ENCODE data around the gene BCR. TPM values are rescaled to one million over a fixed set of nuclear protein-coding genes. Genes with fewer than 3 reads are reported as not detected.
A peak's percentile ranks its signal among the peaks of the same experiment; 100 is the strongest.
"Not testable (repeated sequence)": the region's sequence is repeated elsewhere in the genome, so short reads cannot be mapped to it uniquely, and the experiment has no call there.

Gene BCR
- polyA plus RNA-seq, 10 donors: 13.5 to 23.5 (median 16.8) TPM

DNA sequence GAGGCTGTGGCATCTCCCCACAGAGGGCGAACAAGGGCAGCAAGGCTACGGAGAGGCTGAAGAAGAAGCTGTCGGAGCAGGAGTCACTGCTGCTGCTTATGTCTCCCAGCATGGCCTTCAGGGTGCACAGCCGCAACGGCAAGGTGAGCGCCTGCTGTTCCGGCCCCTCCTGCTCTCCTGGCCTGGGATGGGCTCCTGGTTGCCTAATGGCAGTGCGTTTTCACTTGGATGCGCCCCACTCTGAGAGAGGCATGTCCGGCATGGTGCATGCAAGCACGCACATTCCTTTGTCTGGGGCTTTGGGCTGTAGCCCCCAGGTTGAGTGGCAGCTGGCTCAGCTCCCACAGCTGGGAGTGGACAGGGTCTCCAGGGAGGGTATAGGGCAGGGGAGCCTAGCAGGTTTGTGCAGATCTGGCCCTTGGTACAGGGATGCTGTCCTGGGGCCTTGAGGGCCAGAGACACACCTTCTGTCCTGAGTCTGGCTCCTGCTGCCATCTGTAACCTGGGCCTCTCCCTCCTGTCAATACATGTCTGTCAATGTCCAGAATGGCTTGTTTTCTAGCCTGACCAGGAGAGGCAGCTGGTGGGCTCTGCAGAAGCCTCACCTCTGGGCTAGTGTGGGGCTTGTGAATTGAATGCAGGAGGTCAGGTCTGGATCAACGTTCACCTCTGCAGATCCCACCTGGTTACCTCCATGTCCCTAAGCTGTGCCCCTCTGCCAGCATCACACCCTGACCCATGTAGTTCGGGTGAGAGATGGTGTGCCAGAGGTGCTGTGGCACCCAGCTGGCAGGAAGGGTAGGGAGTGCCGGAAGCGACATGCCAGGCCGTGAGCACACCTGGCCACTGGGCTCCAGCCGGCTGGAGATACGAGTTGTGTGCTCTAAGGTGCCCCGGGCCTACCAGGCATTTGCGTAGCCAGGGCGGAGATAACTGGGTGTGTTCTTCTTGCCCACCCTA lies 107.1 kb downstream of the BCR start:
- DNase-seq: no peak

DNA sequence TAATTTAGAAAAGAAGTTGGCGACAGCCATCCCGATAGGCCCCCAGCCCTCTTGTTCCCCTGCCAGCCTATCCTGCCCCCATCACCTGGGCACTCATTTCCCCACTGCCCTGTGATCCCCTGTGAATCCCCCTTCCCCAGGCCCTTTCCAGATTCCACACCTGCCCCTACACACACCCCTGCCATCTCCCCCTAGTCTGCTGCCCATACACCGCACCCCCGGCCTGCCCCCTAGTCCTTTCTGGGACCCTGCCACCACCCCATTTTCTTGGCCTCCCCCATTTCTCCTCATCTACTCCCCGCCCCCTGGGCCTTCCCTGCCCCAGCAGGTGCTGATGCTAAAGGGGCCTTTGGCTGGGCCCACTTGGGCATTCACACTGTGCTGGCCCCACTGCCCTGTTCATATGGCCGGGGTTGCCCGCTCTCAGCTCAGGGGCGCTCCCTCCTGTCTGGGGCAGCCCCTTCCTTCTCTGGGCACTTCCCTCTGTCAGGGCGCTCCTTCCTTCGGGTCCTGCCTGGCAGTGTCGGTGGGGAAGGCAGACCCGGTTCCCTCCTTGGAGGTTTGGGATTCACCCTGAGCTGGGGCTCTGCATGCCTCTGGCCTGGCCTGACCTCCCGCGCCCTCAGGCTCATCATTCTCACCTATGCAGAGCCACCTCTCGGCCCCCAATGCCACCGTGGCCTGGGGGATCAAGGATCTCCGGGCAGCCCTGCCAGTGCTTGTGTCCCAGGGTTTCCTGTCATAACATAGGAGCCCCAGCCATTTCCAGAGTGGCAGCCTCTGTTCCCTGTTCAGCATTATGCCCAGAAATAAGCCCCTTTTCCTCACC lies 108.2 kb downstream of the BCR start:
- DNase-seq: no peak

GRCh38 chr22:23289130-23289503 lies 108.8 kb downstream of the BCR start:
- no peak for DNase-seq

DNA sequence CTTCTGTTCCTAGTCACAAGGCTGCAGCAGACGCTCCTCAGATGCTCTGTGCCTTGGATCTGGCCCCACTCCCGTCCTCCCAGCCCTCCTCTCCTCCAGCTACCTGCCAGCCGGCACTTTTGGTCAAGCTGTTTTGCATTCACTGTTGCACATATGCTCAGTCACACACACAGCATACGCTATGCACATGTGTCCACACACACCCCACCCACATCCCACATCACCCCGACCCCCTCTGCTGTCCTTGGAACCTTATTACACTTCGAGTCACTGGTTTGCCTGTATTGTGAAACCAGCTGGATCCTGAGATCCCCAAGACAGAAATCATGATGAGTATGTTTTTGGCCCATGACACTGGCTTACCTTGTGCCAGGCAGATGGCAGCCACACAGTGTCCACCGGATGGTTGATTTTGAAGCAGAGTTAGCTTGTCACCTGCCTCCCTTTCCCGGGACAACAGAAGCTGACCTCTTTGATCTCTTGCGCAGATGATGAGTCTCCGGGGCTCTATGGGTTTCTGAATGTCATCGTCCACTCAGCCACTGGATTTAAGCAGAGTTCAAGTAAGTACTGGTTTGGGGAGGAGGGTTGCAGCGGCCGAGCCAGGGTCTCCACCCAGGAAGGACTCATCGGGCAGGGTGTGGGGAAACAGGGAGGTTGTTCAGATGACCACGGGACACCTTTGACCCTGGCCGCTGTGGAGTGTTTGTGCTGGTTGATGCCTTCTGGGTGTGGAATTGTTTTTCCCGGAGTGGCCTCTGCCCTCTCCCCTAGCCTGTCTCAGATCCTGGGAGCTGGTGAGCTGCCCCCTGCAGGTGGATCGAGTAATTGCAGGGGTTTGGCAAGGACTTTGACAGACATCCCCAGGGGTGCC lies 109.8 kb downstream of the BCR start:
- peak in 2 of 3 donors; percentile 35 to 59 for DNase-seq

DNA sequence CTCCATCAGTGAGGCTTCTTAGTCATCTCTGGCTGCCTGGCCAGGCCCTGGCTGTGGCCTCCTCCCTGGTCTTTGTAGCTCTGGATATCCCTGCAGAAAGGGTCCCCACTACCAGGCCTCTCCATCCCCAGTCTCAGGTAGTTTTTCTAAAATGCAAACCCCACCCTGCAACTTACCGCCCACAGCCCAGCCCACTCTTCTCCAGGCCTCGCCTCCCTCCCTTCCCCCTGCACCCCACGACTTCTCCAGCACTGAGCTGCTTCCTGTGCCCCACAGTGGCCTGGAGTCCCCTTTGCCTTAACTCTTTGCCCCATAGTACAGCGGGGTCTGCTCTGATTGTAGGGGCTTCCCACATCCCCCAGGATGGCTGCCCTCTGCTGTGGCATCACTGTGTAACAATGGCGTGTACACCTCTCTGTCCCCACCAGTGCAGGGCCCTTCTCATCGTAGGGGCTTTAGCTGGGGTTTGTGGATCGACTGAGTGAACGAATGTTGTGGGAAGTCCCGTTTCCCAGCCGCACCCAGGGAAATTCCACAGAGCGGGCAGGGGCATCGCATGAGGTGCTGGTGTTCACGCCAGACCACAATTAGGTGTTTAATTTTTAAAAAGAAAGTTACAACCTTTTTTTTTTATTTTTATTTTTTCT lies 111.6 kb downstream of the BCR start:
- DNase-seq: no peak

DNA sequence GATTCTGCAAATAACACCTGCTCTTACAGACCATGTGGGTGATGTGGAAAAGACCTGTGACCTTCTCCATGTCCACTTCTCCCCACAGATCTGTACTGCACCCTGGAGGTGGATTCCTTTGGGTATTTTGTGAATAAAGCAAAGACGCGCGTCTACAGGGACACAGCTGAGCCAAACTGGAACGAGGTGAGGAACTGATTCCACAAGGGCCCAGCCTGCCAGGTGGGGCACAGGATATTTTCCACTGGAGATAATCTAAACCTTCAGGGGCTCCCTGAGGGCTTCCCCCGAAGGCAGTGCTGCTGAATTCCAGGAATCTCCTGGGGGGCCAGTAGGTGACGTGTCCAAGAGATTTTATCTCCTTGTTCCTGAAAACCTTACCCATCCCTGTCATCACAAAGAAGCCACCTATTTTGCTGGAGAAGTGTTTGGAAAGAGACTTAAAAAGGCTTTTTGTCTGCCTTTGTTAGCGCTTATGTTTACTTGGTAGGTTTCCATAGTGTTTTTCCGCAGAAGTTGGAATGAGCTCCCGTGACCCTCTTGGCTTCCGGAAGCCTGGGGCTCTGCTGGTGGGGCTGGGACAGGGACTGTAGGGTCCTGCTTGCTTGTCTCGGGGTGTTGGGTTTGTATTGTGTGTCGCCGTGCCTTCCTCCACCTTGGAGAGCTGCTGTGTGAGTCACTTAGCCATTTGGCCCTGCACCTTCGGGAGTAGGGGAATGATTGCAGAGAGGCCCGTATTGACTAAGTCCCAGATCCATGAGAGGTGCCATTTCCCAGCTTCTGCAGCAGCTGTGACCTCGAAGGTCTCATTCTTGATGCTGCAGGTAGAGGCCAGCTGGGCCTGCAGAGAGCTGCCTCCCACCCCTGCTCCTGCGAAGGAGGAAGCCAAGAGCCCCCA lies 112.4 kb downstream of the BCR start:
- DNase-seq: no peak

DNA sequence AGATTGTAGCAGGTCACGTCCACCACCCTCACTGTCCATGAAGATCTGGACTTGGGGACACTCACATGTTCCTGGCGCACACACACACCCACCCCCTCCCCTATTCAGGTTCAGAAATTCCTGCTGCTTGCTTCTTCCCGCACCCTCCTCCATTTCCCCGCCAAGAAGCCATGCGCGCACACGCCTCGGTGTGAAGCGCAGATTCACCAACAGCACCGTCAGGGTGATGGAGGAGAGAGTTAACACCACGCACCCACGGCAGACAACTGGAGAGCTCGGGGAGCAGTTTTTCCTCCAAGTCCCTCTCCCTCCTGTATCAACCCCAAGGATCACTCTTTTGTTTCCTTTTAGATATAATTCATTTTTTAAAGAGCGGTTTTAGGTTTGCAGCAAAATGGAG lies 113.4 kb downstream of the BCR start:
- no peak for DNase-seq

DNA sequence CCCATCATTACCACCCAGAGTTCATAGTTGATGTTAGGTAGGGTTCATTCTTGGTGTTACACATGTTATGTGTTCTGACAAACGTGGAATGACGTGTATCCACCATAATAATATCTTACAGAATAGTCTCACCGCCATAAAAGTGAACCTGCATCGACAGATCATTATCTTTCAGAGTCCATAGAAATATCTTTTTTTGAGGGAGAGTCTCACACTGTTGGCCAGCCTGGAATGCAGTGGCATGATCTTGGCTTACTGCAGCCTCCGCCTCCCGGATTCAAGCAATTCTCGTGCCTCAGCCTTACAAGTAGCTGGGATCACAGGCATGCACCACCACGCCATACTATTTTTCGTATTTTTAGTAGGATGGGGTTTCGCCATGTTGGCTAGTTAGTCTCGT lies 113.9 kb downstream of the BCR start:
- DNase-seq: no peak

DNA sequence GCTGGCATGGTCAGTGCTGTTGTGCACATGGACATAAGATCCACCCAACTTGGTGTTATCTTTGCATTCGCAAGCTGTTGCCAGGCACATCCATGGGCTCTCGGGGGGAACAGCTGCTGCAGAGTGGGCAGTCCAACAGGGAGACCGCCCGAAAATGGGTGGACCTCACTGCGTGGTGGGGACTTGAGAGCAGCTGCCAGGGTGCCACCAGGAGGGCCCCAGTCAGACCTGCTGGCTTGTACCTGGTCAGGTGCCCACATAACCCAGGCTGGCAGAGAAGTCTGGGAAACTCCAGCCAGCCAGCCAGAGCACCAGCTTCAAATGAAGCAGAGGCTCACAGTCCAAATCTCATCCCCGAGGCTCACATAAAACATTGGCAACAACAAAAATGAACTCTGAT lies 120.2 kb downstream of the BCR start:
- DNase-seq: no peak

DNA sequence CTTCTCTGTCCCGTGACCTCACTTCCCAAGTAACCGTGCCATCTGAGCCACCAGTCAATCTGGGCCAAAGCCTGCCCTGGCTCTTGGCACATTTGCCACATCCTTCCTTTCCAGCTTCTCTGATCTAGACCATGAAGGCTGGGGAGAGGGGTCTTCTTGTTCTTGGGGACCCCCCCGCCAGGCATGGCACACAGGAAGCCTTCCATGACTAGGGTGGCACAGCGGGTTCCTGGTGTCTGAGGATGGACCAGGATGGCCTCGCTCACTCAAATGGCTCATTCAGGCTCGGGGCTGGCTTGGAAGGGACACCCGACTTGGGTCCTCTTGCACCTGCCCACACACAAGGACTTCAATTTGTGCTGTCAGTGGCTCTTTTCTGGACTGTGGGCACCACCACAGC lies 121.3 kb downstream of the BCR start:
- no peak for DNase-seq

GRCh38 chr22:23302171-23303002 lies 122.1 kb downstream of the BCR start:
- DNase-seq: no peak

DNA sequence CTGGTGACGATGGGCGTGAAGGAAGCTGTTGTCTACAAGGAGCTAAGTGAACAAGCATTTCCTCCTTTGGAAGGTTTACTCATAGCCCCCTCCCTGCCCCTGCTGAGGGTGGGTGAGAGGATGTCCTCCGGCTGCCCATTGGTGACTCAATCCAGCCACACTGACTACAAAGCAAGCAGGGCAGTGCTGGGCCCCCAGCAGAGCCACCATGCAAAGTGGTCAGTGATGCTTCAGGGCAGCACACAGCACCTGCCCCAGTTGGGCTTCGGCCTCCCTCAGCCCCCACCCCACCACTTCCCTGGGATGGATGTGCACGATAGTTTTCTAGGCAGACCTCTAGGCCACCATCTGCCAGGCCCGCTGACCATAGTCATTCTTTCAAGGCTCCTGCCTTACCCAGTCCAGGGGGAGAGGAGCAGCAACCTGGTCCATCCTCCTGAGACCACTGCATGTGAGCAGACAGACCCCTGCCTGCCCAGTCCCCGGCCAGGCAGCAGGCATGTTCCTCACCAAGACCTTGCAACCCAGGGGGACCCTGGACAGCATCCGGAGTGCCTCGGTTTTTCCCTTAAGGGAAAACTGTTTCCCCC lies 125.1 kb downstream of the BCR start:
- DNase-seq: no peak

- DNase-seq: no peak
These were observed 125.6 kb downstream of the BCR start for GRCh38 chr22:23305922-23306374.

GRCh38 chr22:23306438-23306921 lies 126.2 kb downstream of the BCR start:
- no peak for DNase-seq

DNA sequence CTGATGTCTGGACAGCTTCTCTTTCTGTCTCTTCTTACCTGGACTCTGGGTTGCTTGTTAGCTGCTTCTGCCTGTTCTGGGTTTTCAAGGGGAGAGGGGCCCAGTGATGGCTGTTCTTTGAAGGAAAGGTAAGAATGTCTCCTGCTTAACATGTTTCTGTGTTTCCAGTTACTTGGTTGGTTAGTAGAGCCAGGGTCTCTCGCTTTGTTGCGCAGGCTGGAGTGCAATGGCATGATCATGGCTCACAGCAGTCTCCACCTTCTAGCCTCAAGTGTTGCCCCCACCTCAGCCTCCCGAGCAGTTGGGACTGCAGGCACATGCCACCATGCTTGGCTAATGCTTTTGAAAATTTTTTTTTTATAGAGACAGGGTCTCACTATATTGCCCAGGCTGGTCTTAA lies 126.6 kb downstream of the BCR start:
- no peak for DNase-seq

DNA sequence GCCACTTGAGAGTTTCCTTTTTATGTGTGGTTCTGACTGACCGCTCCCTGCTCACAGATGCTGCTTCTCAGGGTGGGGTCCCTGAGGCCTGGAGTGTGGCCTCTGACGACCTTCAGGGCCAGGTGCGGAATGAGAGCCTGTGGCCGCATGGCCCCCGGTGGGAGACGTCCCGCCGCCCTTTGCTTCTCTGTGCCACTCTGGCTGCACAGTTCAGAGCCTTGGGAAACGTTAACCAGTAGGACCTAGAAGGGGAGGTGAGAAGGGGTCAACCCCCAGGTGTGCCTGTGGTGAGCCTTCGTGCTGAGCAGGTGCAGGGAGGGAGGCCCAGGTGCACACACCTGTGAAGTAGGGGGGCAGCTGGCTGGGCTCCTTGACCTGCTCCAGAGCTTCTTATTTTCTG lies 127.2 kb downstream of the BCR start:
- DNase-seq: not testable (repeated sequence)

DNA sequence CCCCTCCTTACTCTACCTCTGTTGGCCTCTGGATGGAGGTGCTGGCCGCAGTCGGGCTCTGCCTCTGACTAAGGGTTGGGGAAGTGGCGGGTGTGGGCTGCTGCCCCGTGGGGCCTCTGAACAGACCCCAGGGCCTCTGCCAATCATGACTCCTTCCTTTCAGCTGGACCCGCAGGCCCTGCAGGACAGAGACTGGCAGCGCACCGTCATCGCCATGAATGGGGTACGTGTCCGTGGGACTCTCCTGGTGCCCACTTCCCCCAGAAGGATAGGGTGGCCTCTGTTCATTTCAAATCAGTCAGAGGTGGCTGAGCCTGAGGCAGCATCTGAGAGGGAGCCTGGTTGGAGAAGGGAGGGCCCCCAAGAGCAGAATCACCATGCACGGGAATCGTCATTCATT lies 129.0 kb downstream of the BCR start:
- not testable (repeated sequence) for DNase-seq

- DNase-seq: not testable (repeated sequence)
These were observed 130.3 kb downstream of the BCR start for GRCh38 chr22:23310443-23311097.
